Measurements from ENCODE around the gene FOXP2.

DNA sequence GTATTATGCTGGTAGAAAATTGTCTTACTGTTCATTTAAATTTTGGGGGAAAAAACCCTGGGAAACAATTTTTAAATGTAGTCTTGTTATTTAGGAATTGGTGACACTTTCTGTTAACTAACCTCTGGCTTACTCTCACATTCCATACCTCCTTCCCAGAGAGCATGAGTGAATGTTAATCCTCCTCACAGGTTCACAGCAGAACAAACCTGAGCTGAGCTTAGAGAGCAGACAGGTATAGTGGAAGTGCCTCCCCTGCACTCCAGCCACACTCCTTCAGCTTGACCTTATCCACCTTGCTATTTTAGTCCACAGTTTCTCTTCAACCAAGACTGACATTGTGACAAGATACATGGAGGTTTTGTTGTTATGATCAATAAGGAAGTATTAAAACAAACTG lies 235.9 kb downstream of the FOXP2 start:
- TF ChIP-seq, protein P1, sequence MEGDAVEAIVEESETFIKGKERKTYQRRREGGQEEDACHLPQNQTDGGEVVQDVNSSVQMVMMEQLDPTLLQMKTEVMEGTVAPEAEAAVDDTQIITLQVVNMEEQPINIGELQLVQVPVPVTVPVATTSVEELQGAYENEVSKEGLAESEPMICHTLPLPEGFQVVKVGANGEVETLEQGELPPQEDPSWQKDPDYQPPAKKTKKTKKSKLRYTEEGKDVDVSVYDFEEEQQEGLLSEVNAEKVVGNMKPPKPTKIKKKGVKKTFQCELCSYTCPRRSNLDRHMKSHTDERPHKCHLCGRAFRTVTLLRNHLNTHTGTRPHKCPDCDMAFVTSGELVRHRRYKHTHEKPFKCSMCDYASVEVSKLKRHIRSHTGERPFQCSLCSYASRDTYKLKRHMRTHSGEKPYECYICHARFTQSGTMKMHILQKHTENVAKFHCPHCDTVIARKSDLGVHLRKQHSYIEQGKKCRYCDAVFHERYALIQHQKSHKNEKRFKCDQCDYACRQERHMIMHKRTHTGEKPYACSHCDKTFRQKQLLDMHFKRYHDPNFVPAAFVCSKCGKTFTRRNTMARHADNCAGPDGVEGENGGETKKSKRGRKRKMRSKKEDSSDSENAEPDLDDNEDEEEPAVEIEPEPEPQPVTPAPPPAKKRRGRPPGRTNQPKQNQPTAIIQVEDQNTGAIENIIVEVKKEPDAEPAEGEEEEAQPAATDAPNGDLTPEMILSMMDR (conservative IDR thresholded peaks at IDR 0.05; ENCODE audit: low read depth, low read length), result no peak
- TF ChIP-seq POLR2A (IDR thresholded peaks at IDR 0.05; ENCODE audit: low read depth, low read length) (no peak), MXI1 (IDR thresholded peaks at IDR 0.05; ENCODE audit: borderline replicate concordance, low read depth, low read length) (no peak), FOS (IDR thresholded peaks at IDR 0.05; ENCODE audit: low read depth, low read length) (no peak), BHLHE40 (IDR thresholded peaks at IDR 0.05; ENCODE audit: low read depth, low read length) (no peak), SMC3 (IDR thresholded peaks at IDR 0.05; ENCODE audit: low read depth, low read length) (no peak), USF2 (IDR thresholded peaks at IDR 0.05; ENCODE audit: low read depth, low read length) (no peak)
- TF ChIP-seq, protein P2, sequence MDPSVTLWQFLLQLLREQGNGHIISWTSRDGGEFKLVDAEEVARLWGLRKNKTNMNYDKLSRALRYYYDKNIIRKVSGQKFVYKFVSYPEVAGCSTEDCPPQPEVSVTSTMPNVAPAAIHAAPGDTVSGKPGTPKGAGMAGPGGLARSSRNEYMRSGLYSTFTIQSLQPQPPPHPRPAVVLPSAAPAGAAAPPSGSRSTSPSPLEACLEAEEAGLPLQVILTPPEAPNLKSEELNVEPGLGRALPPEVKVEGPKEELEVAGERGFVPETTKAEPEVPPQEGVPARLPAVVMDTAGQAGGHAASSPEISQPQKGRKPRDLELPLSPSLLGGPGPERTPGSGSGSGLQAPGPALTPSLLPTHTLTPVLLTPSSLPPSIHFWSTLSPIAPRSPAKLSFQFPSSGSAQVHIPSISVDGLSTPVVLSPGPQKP (IDR thresholded peaks at IDR 0.05; ENCODE audit: borderline replicate concordance, low read depth, low read length), result no peak

Measured in IMR-90 (cell line).